ENCODE measurements around the gene ENTPD8. TPM values are rescaled to one million over a fixed set of nuclear protein-coding genes. Genes with fewer than 3 reads are reported as not detected.

ENTPD8 gene
- total RNA-seq, 1 donor from 2014 or later: not detected

DNA sequence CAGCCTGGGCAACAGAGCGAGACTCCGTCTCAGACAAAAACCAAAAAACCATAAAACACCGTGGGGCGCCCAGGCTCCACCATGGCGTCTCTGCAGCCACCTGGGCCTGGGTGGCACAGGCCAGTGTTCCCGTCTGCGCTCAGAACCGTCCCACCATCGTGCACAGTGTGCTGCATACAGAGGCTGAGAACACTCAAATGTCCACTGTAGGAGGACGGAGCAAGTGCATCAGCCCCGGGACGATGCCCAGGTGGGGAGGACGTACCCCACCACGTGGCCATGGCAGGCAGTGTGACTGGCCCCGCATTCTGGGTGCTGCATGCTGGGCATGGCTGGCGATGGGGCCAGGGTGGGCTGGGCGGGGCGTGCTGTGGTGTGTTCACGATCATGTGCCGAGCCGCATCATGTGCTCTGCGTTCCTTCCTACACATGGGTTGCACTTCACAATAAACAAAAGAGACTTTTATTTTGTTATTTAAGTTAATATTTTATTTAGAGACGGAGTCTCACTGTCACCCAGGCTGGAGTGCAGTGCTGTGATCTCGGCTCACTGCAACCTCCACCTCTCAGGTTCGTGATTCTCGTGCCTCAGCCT lies 56.0 kb downstream of the ENTPD8 start:
- Histone ChIP-seq H3K4me1 (no peaks in the 10 kb centered on the region), H3K4me3 (no peak overlapping the region), H3K27me3 (no peaks in the 10 kb centered on the region), H3K9me3 (ENCODE audit: low read depth) (no peaks in the 10 kb centered on the region), H2AFZ (replicated peaks) (no peak overlapping the region), H3F3A (ENCODE audit: low read depth) (no peaks in the 10 kb centered on the region), H3K4me2 (no peak overlapping the region), H4K20me1 (ENCODE audit: low read depth) (no peaks in the 10 kb centered on the region), H3K79me2 (ENCODE audit: low read depth) (no peaks in the 10 kb centered on the region), H3K9ac (no peak overlapping the region), H3K36me3 (no peaks in the 10 kb centered on the region), H3K27ac (no peak overlapping the region)
- TF ChIP-seq EZH2phosphoT487 (IDR thresholded peaks at IDR 0.05) (no peak), EZH2 (IDR thresholded peaks at IDR 0.05) (no peak)
- TF ChIP-seq, protein P1, sequence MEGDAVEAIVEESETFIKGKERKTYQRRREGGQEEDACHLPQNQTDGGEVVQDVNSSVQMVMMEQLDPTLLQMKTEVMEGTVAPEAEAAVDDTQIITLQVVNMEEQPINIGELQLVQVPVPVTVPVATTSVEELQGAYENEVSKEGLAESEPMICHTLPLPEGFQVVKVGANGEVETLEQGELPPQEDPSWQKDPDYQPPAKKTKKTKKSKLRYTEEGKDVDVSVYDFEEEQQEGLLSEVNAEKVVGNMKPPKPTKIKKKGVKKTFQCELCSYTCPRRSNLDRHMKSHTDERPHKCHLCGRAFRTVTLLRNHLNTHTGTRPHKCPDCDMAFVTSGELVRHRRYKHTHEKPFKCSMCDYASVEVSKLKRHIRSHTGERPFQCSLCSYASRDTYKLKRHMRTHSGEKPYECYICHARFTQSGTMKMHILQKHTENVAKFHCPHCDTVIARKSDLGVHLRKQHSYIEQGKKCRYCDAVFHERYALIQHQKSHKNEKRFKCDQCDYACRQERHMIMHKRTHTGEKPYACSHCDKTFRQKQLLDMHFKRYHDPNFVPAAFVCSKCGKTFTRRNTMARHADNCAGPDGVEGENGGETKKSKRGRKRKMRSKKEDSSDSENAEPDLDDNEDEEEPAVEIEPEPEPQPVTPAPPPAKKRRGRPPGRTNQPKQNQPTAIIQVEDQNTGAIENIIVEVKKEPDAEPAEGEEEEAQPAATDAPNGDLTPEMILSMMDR (IDR thresholded peaks at IDR 0.05): no peak
- peaks cover 19% of the 10 kb centered on the region for H3K4me1 Mint-ChIP-seq
- no peak overlapping the region for H3K4me3 Mint-ChIP-seq
- DNase-seq (ENCODE audit: low spot score): no peak
- H3K27ac Mint-ChIP-seq: no peak overlapping the region
- no peaks in the 10 kb centered on the region for H3K27me3 Mint-ChIP-seq (ENCODE audit: insufficient read depth, low read depth)
- H3K9me3 Mint-ChIP-seq: no peaks in the 10 kb centered on the region
- H3K36me3 Mint-ChIP-seq: no peaks in the 10 kb centered on the region

Small RNAs within 50 kb of the gene (microRNA-seq; reads per million reads assigned to microRNA genes)
- gene MIR7114: not detected

Other genes with a start within 250 kb of the ENTPD8 start
- gene TPRN, start 240.6 kb downstream of the ENTPD8 start, total RNA-seq (ENCODE audit: low replicate concordance): 3.4 and 9.1 TPM in 2 replicates
- 21.6 and 43.7 TPM in 2 replicates for gene TMEM203, start 235.7 kb downstream of the ENTPD8 start, total RNA-seq (ENCODE audit: low replicate concordance)
- gene NDOR1, start 235.7 kb downstream of the ENTPD8 start, total RNA-seq (ENCODE audit: low replicate concordance): 5.1 and 20.5 TPM in 2 replicates
- gene RNF208, start 219.1 kb downstream of the ENTPD8 start, total RNA-seq (ENCODE audit: low replicate concordance): 0.77 and 0.84 TPM in 2 replicates
- 0.56 TPM in 1 of 2 replicates, not detected in the other for gene CYSRT1, start 216.2 kb downstream of the ENTPD8 start, total RNA-seq (ENCODE audit: low replicate concordance)
- not detected in 2 replicates for gene RNF224, start 213.9 kb downstream of the ENTPD8 start, total RNA-seq (ENCODE audit: low replicate concordance)
- not detected in 2 replicates for gene SLC34A3, start 210.5 kb downstream of the ENTPD8 start, total RNA-seq (ENCODE audit: low replicate concordance)
- gene TUBB4B, start 200.1 kb downstream of the ENTPD8 start, total RNA-seq (ENCODE audit: low replicate concordance): 183 and 367 TPM in 2 replicates
- not detected in 2 replicates for gene STPG3, start 190.1 kb downstream of the ENTPD8 start, total RNA-seq (ENCODE audit: low replicate concordance)
- 35.2 and 76.1 TPM in 2 replicates for gene NELFB, start 186.0 kb downstream of the ENTPD8 start, total RNA-seq (ENCODE audit: low replicate concordance)
- gene TOR4A, start 163.6 kb downstream of the ENTPD8 start, total RNA-seq (ENCODE audit: low replicate concordance): 0.39 and 2.8 TPM in 2 replicates
- 20.7 and 25.2 TPM in 2 replicates for gene NRARP, start 139.1 kb downstream of the ENTPD8 start, total RNA-seq (ENCODE audit: low replicate concordance)
- 4.7 and 25.1 TPM in 2 replicates for gene EXD3, start 18.2 kb downstream of the ENTPD8 start, total RNA-seq (ENCODE audit: low replicate concordance)
- 0.39 and 0.65 TPM in 2 replicates for gene NOXA1, start 18.0 kb downstream of the ENTPD8 start, total RNA-seq (ENCODE audit: low replicate concordance)
- 17.1 and 62.0 TPM in 2 replicates for gene NSMF, start 18.0 kb upstream of the ENTPD8 start, total RNA-seq (ENCODE audit: low replicate concordance)
- gene PNPLA7, start 109.0 kb upstream of the ENTPD8 start, total RNA-seq (ENCODE audit: low replicate concordance): 0.13 and 0.31 TPM in 2 replicates
- gene MRPL41, start 110.5 kb upstream of the ENTPD8 start, total RNA-seq (ENCODE audit: low replicate concordance): 10.3 and 36.9 TPM in 2 replicates
- gene DPH7, start 137.6 kb upstream of the ENTPD8 start, total RNA-seq (ENCODE audit: low replicate concordance): 37.6 and 55.2 TPM in 2 replicates
- gene ZMYND19, start 149.2 kb upstream of the ENTPD8 start, total RNA-seq (ENCODE audit: low replicate concordance): 34.4 and 52.4 TPM in 2 replicates
- 12.9 and 34.4 TPM in 2 replicates for gene ARRDC1, start 164.3 kb upstream of the ENTPD8 start, total RNA-seq (ENCODE audit: low replicate concordance)
- gene EHMT1, start 177.6 kb upstream of the ENTPD8 start, total RNA-seq (ENCODE audit: low replicate concordance): 47.8 and 84.5 TPM in 2 replicates

Measured in neural progenitor cell (in vitro differentiated cells).